ENCODE results near the gene SPACDR. TPM values are rescaled to one million over a fixed set of nuclear protein-coding genes. Genes with fewer than 3 reads are reported as not detected.

SPACDR gene
- polyA plus RNA-seq, 1 donor (not counting 4 experiments of a cell fraction or from before 2014, with no cell fraction given): 0.37 TPM

- peaks cover 24% of the 10 kb centered on the region for H3K4me1 ChIP-seq (ENCODE audit: control insufficient read depth, extremely low read depth, insufficient read depth, low read length)
- H2AFZ ChIP-seq (ENCODE audit: control insufficient read depth, low read length): peak overlapping the region; percentile 98
- peaks cover 2 to 16% of the 10 kb centered on the region in 2 experiments for H3K36me3 ChIP-seq (ENCODE audit: control insufficient read depth in 2 of 2, extremely low read depth in 1 of 2, insufficient read depth in 2 of 2, low read length in 2 of 2)
- peaks cover 3% of the 10 kb centered on the region for H3K9me1 ChIP-seq (ENCODE audit: control insufficient read depth, extremely low read depth, insufficient read depth, low read length)
- DNase-seq (ENCODE audit: low read depth, low spot score) (no peak), FAIRE-seq (no peak)
- H3K4me2 ChIP-seq (ENCODE audit: control insufficient read depth, extremely low read depth, insufficient read depth, low read depth, low read length): peak overlapping the region; percentile 96
- peak overlapping the region; percentile 96 for H3K27ac ChIP-seq (ENCODE audit: control insufficient read depth, insufficient read depth, low read length)
- H3K9me3 ChIP-seq (ENCODE audit: control insufficient read depth, low read depth, low read length): no peaks in the 10 kb centered on the region
- H3K27me3 ChIP-seq (ENCODE audit: control insufficient read depth, extremely low read depth, insufficient read depth, low read length): no peaks in the 10 kb centered on the region
- TF ChIP-seq EZH2 (IDR thresholded peaks at IDR 0.05; ENCODE audit: low read length) (no peak), CTCF (optimal IDR thresholded peaks at IDR 0.05 in 1 of 3, IDR thresholded peaks at IDR 0.05 in 1 of 3, conservative IDR thresholded peaks at IDR 0.05 in 1 of 3; ENCODE audit: extremely low read depth in 1 of 3, insufficient read depth in 2 of 3, low read length in 3 of 3) (no peak)
- peaks cover 25% of the 10 kb centered on the region for H3K79me2 ChIP-seq (ENCODE audit: control insufficient read depth, insufficient read depth, low read length)
- peak overlapping the region; percentile 72 to 91 (median 86) for H3K4me3 ChIP-seq (ENCODE audit: control insufficient read depth in 2 of 3, extremely low read depth in 1 of 3, insufficient read depth in 2 of 3, low read depth in 1 of 3, low read length in 3 of 3)
- H3K9ac ChIP-seq (ENCODE audit: control insufficient read depth, extremely low read depth, insufficient read depth, low read length): no peak overlapping the region
- H4K20me1 ChIP-seq (ENCODE audit: control insufficient read depth, extremely low read depth, insufficient read depth, low read length): peaks cover 4% of the 10 kb centered on the region
- dilution Hi-C loops (cut with MboI; ENCODE audit: extremely low pct_ligation_motif_present, low sequenced_read_pairs): no loop called here
Measured at GRCh38 chr7:100427762-100428198, 36.3 kb downstream of the SPACDR start.

- peaks cover 15% of the 10 kb centered on the region for H3K4me1 ChIP-seq (ENCODE audit: control insufficient read depth, extremely low read depth, insufficient read depth, low read length)
- no peak overlapping the region for H2AFZ ChIP-seq (ENCODE audit: control insufficient read depth, low read length)
- TF ChIP-seq EZH2 (IDR thresholded peaks at IDR 0.05; ENCODE audit: low read length) (no peak), CTCF (optimal IDR thresholded peaks at IDR 0.05 in 1 of 3, IDR thresholded peaks at IDR 0.05 in 1 of 3, conservative IDR thresholded peaks at IDR 0.05 in 1 of 3; ENCODE audit: extremely low read depth in 1 of 3, insufficient read depth in 2 of 3, low read length in 3 of 3) (no peak)
- DNase-seq (ENCODE audit: low read depth, low spot score): no peak
- no peak for FAIRE-seq
- no peak overlapping the region for H3K27ac ChIP-seq (ENCODE audit: control insufficient read depth, insufficient read depth, low read length)
- H3K9ac ChIP-seq (ENCODE audit: control insufficient read depth, extremely low read depth, insufficient read depth, low read length): no peak overlapping the region
- peaks cover under 1% of the 10 kb centered on the region for H3K9me1 ChIP-seq (ENCODE audit: control insufficient read depth, extremely low read depth, insufficient read depth, low read length)
- no peak overlapping the region for H3K4me3 ChIP-seq (ENCODE audit: control insufficient read depth in 2 of 3, extremely low read depth in 1 of 3, insufficient read depth in 2 of 3, low read depth in 1 of 3, low read length in 3 of 3)
- no peaks in the 10 kb centered on the region for H3K27me3 ChIP-seq (ENCODE audit: control insufficient read depth, extremely low read depth, insufficient read depth, low read length)
- H3K79me2 ChIP-seq (ENCODE audit: control insufficient read depth, insufficient read depth, low read length): peaks cover 14% of the 10 kb centered on the region
- no peak overlapping the region for H3K4me2 ChIP-seq (ENCODE audit: control insufficient read depth, extremely low read depth, insufficient read depth, low read depth, low read length)
- H4K20me1 ChIP-seq (ENCODE audit: control insufficient read depth, extremely low read depth, insufficient read depth, low read length): peaks cover under 1% of the 10 kb centered on the region
- no peaks in the 10 kb centered on the region for H3K9me3 ChIP-seq (ENCODE audit: control insufficient read depth, low read depth, low read length)
- H3K36me3 ChIP-seq (ENCODE audit: control insufficient read depth in 2 of 2, extremely low read depth in 1 of 2, insufficient read depth in 2 of 2, low read length in 2 of 2): peaks cover 2 to 7% of the 10 kb centered on the region in 2 experiments
- dilution Hi-C loops (cut with MboI; ENCODE audit: extremely low pct_ligation_motif_present, low sequenced_read_pairs): no loop called here
Measured at GRCh38 chr7:100426516-100426915, 37.5 kb downstream of the SPACDR start.

All from keratinocyte (primary cell).